Endometrium (tissue), 2 donors: ENCODE results near the gene C15orf62.

Experiments used
- FAIRE-seq: peaks from 2 replicates; lab custom pipeline; 2012; peaks lifted over from hg19 to GRCh38; lab: Jason Lieb, UNC
- donor health status: control.
- donor health status: control.

The C15orf62 gene, protein sequence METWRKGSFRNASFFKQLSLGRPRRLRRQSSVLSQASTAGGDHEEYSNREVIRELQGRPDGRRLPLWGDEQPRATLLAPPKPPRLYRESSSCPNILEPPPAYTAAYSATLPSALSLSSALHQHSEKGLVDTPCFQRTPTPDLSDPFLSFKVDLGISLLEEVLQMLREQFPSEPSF

DNA sequence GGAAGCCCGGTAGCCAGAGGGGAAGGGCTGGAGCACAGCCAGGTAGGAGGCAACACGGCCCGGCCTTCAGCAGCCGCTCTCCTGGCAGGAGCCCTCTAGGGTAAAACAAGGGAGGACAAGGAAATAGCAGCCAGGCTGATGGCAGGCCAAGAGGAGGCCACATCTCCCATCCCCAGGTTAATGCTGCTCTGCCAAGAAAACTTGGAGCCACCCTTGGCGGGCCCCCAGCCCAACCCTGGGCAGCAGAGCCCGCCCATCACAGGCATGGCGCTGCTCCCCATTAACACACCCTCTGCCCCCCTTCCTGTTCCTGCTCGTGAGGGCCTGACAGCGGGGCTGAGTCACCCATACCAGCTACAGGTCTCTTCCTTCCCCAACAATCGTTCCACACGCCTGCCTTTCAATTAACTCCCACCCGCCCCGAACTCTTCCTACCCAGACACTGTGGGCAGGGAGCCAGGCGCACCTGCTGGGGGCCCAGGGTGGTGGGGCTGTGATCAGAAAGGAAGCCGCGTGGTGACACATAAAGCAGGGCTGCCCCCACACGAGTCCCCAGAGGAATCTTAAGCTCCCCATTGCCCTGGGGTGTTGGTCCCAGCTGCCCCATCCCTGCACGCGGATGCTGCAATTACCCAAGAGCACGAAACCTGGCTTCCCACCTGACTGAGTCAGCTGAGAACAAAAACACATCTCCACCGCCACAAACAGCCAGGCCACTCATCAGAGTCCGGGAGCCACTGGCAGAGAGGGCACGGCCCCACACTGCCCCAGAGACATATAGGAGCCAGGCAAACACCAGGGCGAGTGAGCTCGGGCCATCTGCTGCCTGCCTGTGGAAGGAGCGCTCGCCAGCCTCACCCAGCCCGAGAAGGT is at the start of gene C15orf62:
C15orf62 (plus strand) TSS at position 707 of the 873 bp plus-strand sequence. CDS start 516 bp downstream, outside the sequence.
- no peak for FAIRE-seq

DNA sequence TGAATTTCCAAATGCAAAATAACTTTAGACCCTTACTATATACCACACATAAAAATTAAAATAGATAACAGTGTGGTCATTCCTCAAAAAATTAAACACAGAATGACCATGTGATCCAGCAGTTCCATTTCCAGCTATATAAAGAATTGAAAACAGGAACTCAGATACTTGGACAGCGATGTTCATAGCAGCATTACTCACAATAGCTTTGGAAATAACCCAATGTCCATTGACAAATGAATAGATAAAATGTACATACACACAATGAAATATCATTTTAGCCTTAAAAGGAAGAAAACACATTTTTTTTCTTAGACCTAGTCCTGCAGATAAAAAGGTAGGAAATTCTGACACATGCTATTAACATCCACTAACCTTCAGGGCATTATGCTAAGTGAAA is 48.1 kb upstream of the C15orf62 start:
- FAIRE-seq, result no peak

GRCh38 chr15:40722354-40722753 is 47.4 kb upstream of the C15orf62 start:
- FAIRE-seq, result no peak

GRCh38 chr15:40722934-40723333 is 46.8 kb upstream of the C15orf62 start:
- FAIRE-seq, result no peak

DNA sequence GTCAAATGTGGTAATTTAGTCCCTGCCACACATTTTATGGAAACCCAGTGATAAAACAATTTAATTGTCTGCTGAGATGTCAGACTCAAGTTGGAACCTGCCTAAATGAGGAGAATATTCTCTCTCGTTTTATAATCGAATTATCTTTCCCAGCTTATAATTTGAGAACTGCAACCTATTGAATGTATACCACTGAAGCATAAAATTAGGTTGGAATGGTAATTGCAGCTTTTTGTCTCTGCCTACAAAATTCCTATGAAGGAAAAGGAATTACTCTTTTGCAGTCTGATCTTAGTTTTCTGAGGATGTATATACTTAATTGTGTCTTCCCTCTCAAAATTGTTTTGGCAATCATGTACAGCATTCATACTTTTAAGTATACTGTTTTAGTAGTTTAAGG is 45.9 kb upstream of the C15orf62 start:
- no peak for FAIRE-seq

- no peak for FAIRE-seq
These were observed 38.7 kb upstream of the C15orf62 start for GRCh38 chr15:40731034-40731433.

- FAIRE-seq, result no peak
These were observed 33.2 kb upstream of the C15orf62 start for GRCh38 chr15:40736575-40736974.

- FAIRE-seq, result no peak
These were observed 32.7 kb upstream of the C15orf62 start for GRCh38 chr15:40737048-40737447.

DNA sequence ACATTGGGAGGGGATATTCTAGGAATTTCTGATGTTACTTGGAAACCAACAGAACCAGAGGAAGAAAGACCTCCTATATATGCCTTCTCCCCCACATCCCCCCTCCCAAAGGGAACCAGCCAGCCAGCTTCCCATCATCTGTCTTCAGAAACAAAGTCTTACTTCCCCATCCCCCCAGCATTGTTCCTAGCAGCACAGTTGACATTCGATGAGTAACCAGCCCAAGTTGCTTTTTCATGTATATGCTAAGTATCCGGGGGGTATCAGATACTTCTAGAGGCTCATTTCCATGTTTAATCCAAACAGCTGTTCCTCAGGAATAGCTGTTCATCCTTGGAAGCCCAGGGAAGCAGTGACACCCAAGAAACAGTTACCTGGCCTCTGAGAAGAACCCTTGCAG is 30.7 kb upstream of the C15orf62 start:
- no peak for FAIRE-seq

GRCh38 chr15:40739854-40740253 is 29.9 kb upstream of the C15orf62 start:
- no peak for FAIRE-seq

- no peak for FAIRE-seq
These were observed 26.3 kb upstream of the C15orf62 start for GRCh38 chr15:40743485-40743901.

DNA sequence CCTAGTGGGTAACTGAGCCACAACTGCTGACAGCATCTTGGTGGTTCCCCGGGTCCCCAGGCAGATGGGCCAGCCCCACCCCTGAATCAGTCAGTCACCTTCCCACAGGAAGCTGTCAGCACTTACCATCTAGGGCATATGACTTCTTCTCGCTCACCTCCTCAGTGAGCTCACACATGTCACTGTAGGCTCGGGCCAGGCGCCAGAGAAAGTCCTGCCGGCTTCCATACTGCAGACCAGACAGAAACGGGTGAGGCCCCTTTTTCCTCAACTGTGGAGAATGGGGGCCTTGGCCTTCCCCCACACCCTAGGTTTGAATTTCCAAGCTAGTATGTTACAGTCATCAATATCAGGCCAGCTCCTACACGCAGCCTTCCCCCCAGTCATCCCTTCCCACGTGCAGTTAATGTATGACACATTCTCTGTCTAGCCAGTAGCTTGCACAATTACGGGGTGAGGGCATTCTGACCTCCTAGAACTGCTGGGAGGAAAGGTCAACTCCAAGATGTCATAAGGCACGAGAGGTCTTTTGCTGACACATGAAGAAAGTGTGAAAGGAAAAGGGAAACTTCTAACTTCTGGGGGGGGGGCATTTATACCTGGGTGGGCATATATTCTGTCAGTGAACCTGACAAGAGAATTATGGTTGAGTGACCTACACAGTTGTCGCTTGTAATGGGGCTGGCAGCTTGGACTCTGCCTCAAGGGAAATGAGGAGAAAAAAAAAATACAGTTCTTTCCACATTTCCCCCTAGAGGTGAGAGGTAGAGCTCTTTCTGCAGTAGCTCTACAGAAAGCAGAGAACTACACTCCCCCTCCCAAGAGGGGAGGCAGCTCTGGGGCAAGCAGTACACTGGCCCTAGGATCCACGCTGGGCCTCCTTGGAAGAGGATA is 25.6 kb upstream of the C15orf62 start:
- FAIRE-seq, result no peak

DNA sequence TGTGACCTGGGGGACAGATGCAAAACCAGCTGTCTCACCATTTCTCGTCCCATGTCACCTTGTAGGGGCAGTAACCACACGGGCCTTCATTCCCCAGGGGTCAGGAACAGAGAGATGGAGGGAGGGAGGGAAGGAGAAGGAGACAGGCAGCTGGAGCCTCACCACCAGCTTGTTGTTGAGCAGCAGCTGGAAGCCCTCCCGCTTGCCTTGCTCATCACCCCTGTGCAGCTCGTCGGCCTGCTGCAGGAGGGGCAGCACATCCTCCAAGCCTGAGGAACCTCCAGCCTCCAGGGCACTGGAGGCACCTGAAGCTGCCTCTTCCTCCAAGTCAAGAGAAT is 25.0 kb upstream of the C15orf62 start:
- no peak for FAIRE-seq

- FAIRE-seq, result no peak
These were observed 22.8 kb upstream of the C15orf62 start for GRCh38 chr15:40746916-40747418.

DNA sequence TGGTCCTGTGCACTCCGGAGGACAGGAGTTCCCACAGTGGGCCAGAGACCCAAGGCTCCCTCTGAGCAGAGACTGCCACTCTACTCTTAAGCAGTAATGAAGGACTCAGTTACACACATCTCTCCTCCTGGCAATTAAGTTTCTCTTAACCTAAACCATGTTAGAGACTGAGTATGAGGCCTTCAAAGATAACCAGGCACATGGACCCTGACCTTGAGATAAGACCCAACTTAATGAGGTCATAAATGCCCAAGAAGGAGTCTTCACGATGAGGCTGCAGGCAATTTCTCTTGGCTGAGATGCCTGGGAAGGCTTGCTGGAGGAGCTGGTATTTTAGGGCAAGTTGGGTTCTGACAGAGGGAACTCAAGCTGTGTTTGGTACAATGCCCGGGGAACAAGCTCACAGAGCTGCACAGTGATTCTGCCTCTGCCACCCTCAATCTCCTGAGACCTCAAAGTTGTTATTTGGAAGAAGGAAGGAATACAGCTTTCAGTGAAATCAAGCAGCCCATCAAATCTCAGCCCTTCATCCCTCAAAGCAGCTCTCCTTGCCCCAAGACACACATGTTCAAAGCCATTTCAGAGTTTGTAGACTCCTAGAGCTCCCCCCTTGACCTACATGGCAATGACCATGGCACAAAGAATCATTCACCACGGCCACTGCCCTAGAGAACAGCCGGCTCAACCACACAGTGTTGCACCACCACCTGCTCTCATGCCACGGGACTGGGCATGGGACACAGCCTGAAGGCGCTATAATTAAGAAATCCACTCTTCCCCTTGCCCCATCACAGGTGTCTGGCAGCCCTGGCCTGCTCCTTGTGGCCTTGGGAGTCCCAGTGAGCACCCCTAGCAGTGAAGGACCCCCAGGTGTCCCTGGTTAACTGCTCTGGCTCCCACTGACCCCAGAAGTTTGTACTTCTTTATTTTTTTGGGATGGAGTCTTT is 21.8 kb upstream of the C15orf62 start:
- FAIRE-seq, result no peak

DNA sequence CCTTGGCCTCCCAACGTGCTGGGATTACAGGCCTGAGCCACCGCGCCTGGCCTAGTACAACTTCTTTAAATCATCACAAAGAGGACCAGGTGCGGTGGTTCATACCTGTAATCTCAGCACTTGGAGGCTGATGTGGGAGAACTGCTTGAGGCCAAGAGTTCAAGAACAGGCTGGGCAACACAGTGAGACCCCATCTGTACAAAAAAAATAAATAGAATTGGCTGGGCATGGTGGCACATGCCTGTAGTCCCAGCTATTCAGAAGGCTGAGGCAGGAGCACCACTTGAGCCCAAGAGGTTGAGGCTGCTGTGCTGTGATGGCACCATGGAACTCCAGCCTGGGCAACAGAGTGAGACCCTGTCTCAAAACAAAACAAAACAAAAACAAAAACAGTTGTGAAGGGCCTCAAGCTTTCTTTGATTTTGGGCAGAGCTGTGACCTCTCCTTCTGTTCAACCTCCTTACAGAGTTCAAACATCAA is 20.6 kb upstream of the C15orf62 start:
- FAIRE-seq, result no peak

DNA sequence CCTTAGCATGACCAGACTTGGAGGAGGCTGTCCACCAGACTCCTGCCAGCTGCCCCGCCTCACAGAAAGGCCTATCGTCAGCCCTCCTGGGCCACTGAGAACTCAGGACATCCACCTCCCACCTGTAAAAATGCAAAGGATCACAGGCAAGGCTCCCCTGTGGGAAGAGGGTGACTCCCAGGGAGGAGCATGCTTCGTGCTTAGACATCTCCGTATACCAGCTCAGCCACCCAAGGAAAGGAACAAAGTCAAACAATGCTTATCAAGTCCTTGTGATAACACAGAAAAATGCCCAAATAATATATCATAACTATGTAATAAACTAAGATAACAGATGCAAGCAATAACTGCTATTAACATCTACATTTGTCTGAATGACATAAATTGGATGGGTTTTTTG is 18.9 kb upstream of the C15orf62 start:
- FAIRE-seq, result no peak

DNA sequence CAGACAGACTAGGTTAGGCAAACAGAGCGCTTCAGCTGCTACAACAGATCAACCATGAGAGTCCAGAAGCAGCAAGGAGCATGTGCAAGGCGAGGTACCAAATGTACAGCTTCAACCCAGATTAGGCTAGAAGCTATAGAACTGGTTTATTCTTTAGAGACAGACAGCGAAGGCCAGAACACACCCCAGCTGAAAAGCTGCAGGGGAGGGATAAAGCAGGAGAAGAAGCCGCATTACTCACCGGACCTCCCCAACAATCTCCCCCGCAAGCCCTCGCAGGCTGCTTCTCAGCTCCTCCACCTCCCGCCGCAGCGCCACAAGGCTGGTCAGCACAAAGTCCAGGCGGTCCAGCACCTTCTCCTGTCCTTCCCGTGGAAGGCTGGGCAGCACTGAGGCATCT is 18.0 kb upstream of the C15orf62 start:
- no peak for FAIRE-seq

GRCh38 chr15:40754574-40754882 is 15.3 kb upstream of the C15orf62 start:
- FAIRE-seq, result no peak

DNA sequence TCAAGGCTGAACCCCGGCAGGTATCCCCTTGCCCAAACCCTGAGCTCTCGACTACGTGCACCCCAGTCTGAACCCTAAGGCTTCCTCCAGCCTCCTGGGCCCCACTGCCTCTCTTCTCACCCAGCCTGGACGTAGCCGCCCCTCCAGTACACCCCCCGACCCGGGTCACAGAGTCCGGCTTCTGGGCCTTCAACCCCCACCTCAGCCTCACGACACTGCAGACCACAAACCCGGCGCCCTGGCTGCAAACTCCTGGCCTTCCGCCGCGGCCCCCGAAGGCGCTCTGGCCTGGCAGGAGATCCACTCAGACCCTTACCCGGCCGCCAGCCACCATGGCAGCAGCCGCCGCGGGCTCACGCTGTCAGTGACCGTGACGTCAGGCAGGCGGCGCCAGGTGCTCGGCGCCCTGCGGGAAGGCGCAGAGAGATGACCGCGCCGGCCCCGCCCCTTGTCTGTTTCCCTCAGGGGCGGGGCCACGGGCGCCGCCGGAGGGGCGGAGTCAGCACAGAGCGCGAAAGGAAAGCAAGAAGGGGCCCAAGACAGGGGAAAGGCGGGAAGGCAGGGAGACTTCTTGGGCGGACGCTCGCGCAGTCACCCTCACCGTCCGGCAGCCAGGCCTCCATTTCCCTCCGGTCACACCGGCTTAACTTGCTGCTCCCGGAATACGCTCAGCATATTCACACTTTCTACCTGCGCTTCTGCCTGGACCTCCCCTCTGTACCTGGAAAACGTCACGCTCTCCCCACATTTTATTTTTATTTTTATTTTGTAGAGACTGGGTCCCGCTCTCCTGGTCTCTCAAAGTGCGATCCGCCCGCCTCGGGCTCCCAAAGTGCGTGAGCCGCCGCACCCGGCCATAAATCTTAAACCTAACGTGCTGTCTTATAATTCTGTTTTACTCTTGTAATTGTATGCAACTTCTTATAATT is 14.6 kb upstream of the C15orf62 start, which contains the start of gene RMDN3:
RMDN3 (minus strand) TSS at position 372 of the 929 bp plus-strand sequence. CDS start 471 bp downstream, outside the sequence.
- no peak for FAIRE-seq
